ENCODE data around the gene TICRR.

The TICRR gene

GRCh38 chr15:89632563-89633430 is 57.5 kb downstream of the TICRR start:
- no peak for TF ChIP-seq CTCF (IDR thresholded peaks at IDR 0.05; ENCODE audit: borderline replicate concordance, insufficient read depth, low read depth, low read length)
- H3K4me3 ChIP-seq (ENCODE audit: low read depth, low read length) = no peak overlapping the region

- H3K4me3 ChIP-seq (ENCODE audit: low read depth, low read length) = no peak overlapping the region
- TF ChIP-seq CTCF (IDR thresholded peaks at IDR 0.05; ENCODE audit: borderline replicate concordance, insufficient read depth, low read depth, low read length) = no peak
Measured at GRCh38 chr15:89633585-89633984, 58.3 kb downstream of the TICRR start.

- no peak for TF ChIP-seq CTCF (IDR thresholded peaks at IDR 0.05; ENCODE audit: borderline replicate concordance, insufficient read depth, low read depth, low read length)
- no peak overlapping the region for H3K4me3 ChIP-seq (ENCODE audit: low read depth, low read length)
Measured at GRCh38 chr15:89640245-89640644, 65.0 kb downstream of the TICRR start.

- TF ChIP-seq CTCF (IDR thresholded peaks at IDR 0.05; ENCODE audit: borderline replicate concordance, insufficient read depth, low read depth, low read length) = no peak
- H3K4me3 ChIP-seq (ENCODE audit: low read depth, low read length) = no peak overlapping the region
Measured at GRCh38 chr15:89641053-89641452, 65.8 kb downstream of the TICRR start.

GRCh38 chr15:89642106-89642505 is 66.8 kb downstream of the TICRR start:
- TF ChIP-seq CTCF (IDR thresholded peaks at IDR 0.05; ENCODE audit: borderline replicate concordance, insufficient read depth, low read depth, low read length) = no peak
- no peak overlapping the region for H3K4me3 ChIP-seq (ENCODE audit: low read depth, low read length)

- H3K4me3 ChIP-seq (ENCODE audit: low read depth, low read length) = no peak overlapping the region
- TF ChIP-seq CTCF (IDR thresholded peaks at IDR 0.05; ENCODE audit: borderline replicate concordance, insufficient read depth, low read depth, low read length) = no peak
Measured at GRCh38 chr15:89645680-89646079, 70.4 kb downstream of the TICRR start.

All from GM12875 (cell line).